ENCODE data around the gene FCHSD2. TPM values are rescaled to one million over a fixed set of nuclear protein-coding genes. Genes with fewer than 3 reads are reported as not detected.

FCHSD2 gene
- total and polyA plus RNA-seq, 2 of the 8 experiments (the other 6 are each of a cell fraction or from before 2014, with no cell fraction given): 4.1 to 7.8 TPM

GRCh38 chr11:73141309-73142127, 600 bp downstream of the FCHSD2 start:
- H3K18ac ChIP-seq (ENCODE audit: extremely low read depth, low read length): peak overlapping the region; percentile 79; the same call in 1 of the 2 replicates
- peak overlapping the region; percentile 91 for H4K8ac ChIP-seq (ENCODE audit: extremely low read depth, insufficient read depth, low read length)
- CTCF ChIA-PET (ENCODE audit: partially characterized antibody): interaction anchor here (0.7 to 3.2 kb wide), 7 partner anchors 26 to 403 kb away, joined by 3 to 22 read pairs (median 6); no protein-coding TSS in a partner anchor
- peak overlapping the region; percentile 10 for H4K91ac ChIP-seq (replicated peaks; ENCODE audit: insufficient read length, low read length)
- no peak overlapping the region for H2AK5ac ChIP-seq (ENCODE audit: low read depth, low read length)
- H2BK15ac ChIP-seq (ENCODE audit: low read length): no peak overlapping the region
- no peaks in the 10 kb centered on the region for H4K20me1 ChIP-seq (replicated peaks in 1 of 2; ENCODE audit: control insufficient read depth in 1 of 2, insufficient read depth in 2 of 2, low read length in 2 of 2)
- H2AFZ ChIP-seq (ENCODE audit: low read length): peak overlapping the region; percentile 24; the same call in 1 of the 2 replicates
- H3K4ac ChIP-seq (replicated peaks; ENCODE audit: insufficient read length, low read depth, low read length): peak overlapping the region; percentile 65
- H3K4me3 ChIP-seq (ENCODE audit: extremely low read depth in 1 of 4, insufficient read depth in 2 of 4, low read depth in 3 of 4, low read length in 4 of 4): peak overlapping the region; percentile 69 to 80 (median 78)
- H3K79me1 ChIP-seq (ENCODE audit: low read depth, low read length): no peaks in the 10 kb centered on the region
- H2BK5ac ChIP-seq (ENCODE audit: low read depth, low read length): peak overlapping the region; percentile 32; the same call in 1 of the 2 replicates
- no peak overlapping the region for H3K14ac ChIP-seq (ENCODE audit: insufficient read length)
- peaks cover 2 to 10% (median 8%) of the 10 kb centered on the region in 4 experiments; a peak in 6 of 7 replicates for H3K4me1 ChIP-seq (replicated peaks in 1 of 4; ENCODE audit: control insufficient read depth in 3 of 4, insufficient read depth in 4 of 4, low read length in 3 of 4)
- WGBS, 2 experiments (ENCODE audit: extremely low coverage in 1 of 2, insufficient coverage in 1 of 2, insufficient read length in 1 of 2, insufficient replicate concordance in 2 of 2, low coverage in 1 of 2, low lambda C conversion rate in 2 of 2, missing lambda C conversion rate in 1 of 2): 2% methylated on average over 49 of the region's 71 CpGs; no CpG with 5 or more reads in 1 of the 2 experiments
- DNase-seq (ENCODE audit: low read depth in 1 of 2, low spot score in 2 of 2): peak in 1 of 2 experiments; percentile 84
- POLR2A ChIA-PET (ENCODE audit: partially characterized antibody): interaction anchor here (1.0 to 1.5 kb wide), 5 partner anchors 12 to 300 kb away, joined by 3 to 7 read pairs (median 4); no protein-coding TSS in a partner anchor
- H3K27ac ChIP-seq (ENCODE audit: low read depth, low read length): peak overlapping the region; percentile 90; the same call in 1 of the 2 replicates
- H3K79me2 ChIP-seq (ENCODE audit: control insufficient read depth in 1 of 2, insufficient read depth in 2 of 2, low read length in 2 of 2): no peaks in the 10 kb centered on the region
- peak overlapping the region; percentile 34 for H3K56ac ChIP-seq (replicated peaks; ENCODE audit: insufficient read length, low read depth, low read length)
- no peak for FAIRE-seq
- no peak overlapping the region for H3K23ac ChIP-seq (ENCODE audit: insufficient read length)
- H3K36me3 ChIP-seq (ENCODE audit: control insufficient read depth in 2 of 4, insufficient read depth in 4 of 4, low read length in 3 of 4): no peaks in the 10 kb centered on the region; a peak in 1 of 8 replicates
- H3K9me3 ChIP-seq (ENCODE audit: insufficient read depth in 2 of 2, low read depth in 1 of 2, low read length in 1 of 2): no peaks in the 10 kb centered on the region
- peak overlapping the region; percentile 75 for H4K5ac ChIP-seq (ENCODE audit: insufficient read length, low read depth, low read length)
- no peak overlapping the region for H2BK120ac ChIP-seq (replicated peaks; ENCODE audit: low read depth, low read length)
- no peak overlapping the region for H2BK20ac ChIP-seq (ENCODE audit: low read length)
- peak overlapping the region in 3 of 4 experiments; percentile 54 to 78 (median 75); a peak in 6 of 7 replicates for H3K9ac ChIP-seq (replicated peaks in 1 of 4; ENCODE audit: extremely low read depth in 1 of 4, low read depth in 3 of 4, low read length in 3 of 4)
- H3K23me2 ChIP-seq (ENCODE audit: low read depth, low read length): peaks cover 15% of the 10 kb centered on the region; the same call in 1 of the 2 replicates
- H3K4me2 ChIP-seq (ENCODE audit: insufficient read depth in 1 of 2, low read depth in 2 of 2, low read length in 2 of 2): peak overlapping the region; percentile 67 to 75
- H2BK12ac ChIP-seq (ENCODE audit: low read depth, low read length): no peak overlapping the region; the same call in 1 of the 2 replicates
- peaks cover 0 to 12% (median 6%) of the 10 kb centered on the region in 4 experiments; a peak in 3 of 7 replicates for H3K27me3 ChIP-seq (replicated peaks in 1 of 4; ENCODE audit: control insufficient read depth in 3 of 4, extremely low read depth in 1 of 4, insufficient read depth in 3 of 4, low read length in 3 of 4)
- TF ChIP-seq CREB1 (IDR thresholded peaks at IDR 0.05) (peak; percentile 48; the same call in 1 of the 2 replicates), GABPA (IDR thresholded peaks at IDR 0.05; ENCODE audit: borderline replicate concordance, insufficient read depth, low read length) (no peak), SIX5 (IDR thresholded peaks at IDR 0.05; ENCODE audit: low read depth, low read length) (no peak), TBP (IDR thresholded peaks at IDR 0.05; ENCODE audit: low read depth, low read length) (no peak), SIN3A (conservative IDR thresholded peaks at IDR 0.05 in 1 of 2, IDR thresholded peaks at IDR 0.05 in 1 of 2; ENCODE audit: low read depth in 1 of 2, low read length in 2 of 2) (peak in 1 of 2 experiments; percentile 22; a peak in 1 of 4 replicates), SRF (IDR thresholded peaks at IDR 0.05; ENCODE audit: low read depth, low read length) (no peak), HDAC2 (IDR thresholded peaks at IDR 0.05; ENCODE audit: borderline replicate concordance in 1 of 2, low read depth in 2 of 2, low read length in 2 of 2) (0 out of 4 replicates have a peak, but pooled peaks of 1 of the 2 experiments have one; percentile 32), KDM5A (IDR thresholded peaks at IDR 0.05; ENCODE audit: low read length) (no peak), POLR2AphosphoS5 (IDR thresholded peaks at IDR 0.05; ENCODE audit: low read depth, low read length) (no peak), KDM4A (IDR thresholded peaks at IDR 0.05; ENCODE audit: low read depth, low read length, severe bottlenecking) (peak; percentile 66), JUN (IDR thresholded peaks at IDR 0.05; ENCODE audit: low read depth, low read length) (no peak)
